A172 (cell line): ENCODE data around the gene BMP7. TPM values are rescaled to one million over a fixed set of nuclear protein-coding genes. Genes with fewer than 3 reads are reported as not detected.
"Not testable (repeated sequence)": the region's sequence is repeated elsewhere in the genome, so short reads cannot be mapped to it uniquely, and the experiment has no call there.

ENCODE experiments used
- DNase-seq: peaks from one replicate; pipeline ENCODE4 v3.0.0-alpha.2; 2015; ENCODE audit warnings: low spot score
- total RNA-seq: library from RNA; depleted of rRNA; stranded (reverse); fragments of >200 nt; shearing (Covaris generic); gene quantifications from 2 replicates; pipeline ENCODE4 v1.2.3, GENCODE V29; 2014

Gene BMP7
- total RNA-seq, 1 experiment from 2014 or later, result 7.8 TPM

- DNase-seq, result peak; percentile 75
Measured at GRCh38 chr20:57250607-57251343, 15.7 kb downstream of the BMP7 start.

- DNase-seq, result no peak
Measured at GRCh38 chr20:57249772-57250171, 16.7 kb downstream of the BMP7 start.

GRCh38 chr20:57249073-57249472 is 17.4 kb downstream of the BMP7 start:
- DNase-seq, result no peak

GRCh38 chr20:57248132-57248797 is 18.2 kb downstream of the BMP7 start:
- no peak for DNase-seq

GRCh38 chr20:57247292-57247965 is 19.0 kb downstream of the BMP7 start:
- DNase-seq, result no peak

GRCh38 chr20:57245997-57246396 is 20.4 kb downstream of the BMP7 start:
- DNase-seq, result no peak

- DNase-seq, result no peak
Measured at GRCh38 chr20:57244627-57245214, 21.7 kb downstream of the BMP7 start.

- DNase-seq, result no peak
Measured at GRCh38 chr20:57244221-57244585, 22.2 kb downstream of the BMP7 start.

- no peak for DNase-seq
Measured at GRCh38 chr20:57243480-57244220, 22.8 kb downstream of the BMP7 start.

- DNase-seq, result no peak
Measured at GRCh38 chr20:57242414-57242813, 24.0 kb downstream of the BMP7 start.

GRCh38 chr20:57241363-57241991 is 25.0 kb downstream of the BMP7 start:
- no peak for DNase-seq

GRCh38 chr20:57240581-57241362 is 25.7 kb downstream of the BMP7 start:
- no peak for DNase-seq

GRCh38 chr20:57239725-57240124 is 26.7 kb downstream of the BMP7 start:
- not testable (repeated sequence) for DNase-seq

- DNase-seq, result not testable (repeated sequence)
Measured at GRCh38 chr20:57239324-57239723, 27.1 kb downstream of the BMP7 start.

GRCh38 chr20:57238089-57238488 is 28.4 kb downstream of the BMP7 start:
- DNase-seq, result no peak

GRCh38 chr20:57237585-57237953 is 28.9 kb downstream of the BMP7 start:
- DNase-seq, result no peak

GRCh38 chr20:57236813-57237584 is 29.4 kb downstream of the BMP7 start:
- DNase-seq, result no peak

GRCh38 chr20:57234556-57235251 is 31.7 kb downstream of the BMP7 start:
- DNase-seq, result no peak

- no peak for DNase-seq
Measured at GRCh38 chr20:57231951-57232428, 34.5 kb downstream of the BMP7 start.
